ENCODE results near the gene SLC2A4RG.

The SLC2A4RG gene

GRCh38 chr20:63748934-63749270, 9.3 kb downstream of the SLC2A4RG start:
- DNase-seq (ENCODE audit: low read depth): no peak
- no peak overlapping the region for H3K4me3 ChIP-seq (ENCODE audit: low read length)
- TF ChIP-seq CTCF (conservative IDR thresholded peaks at IDR 0.05; ENCODE audit: low read length): no peak

GRCh38 chr20:63749597-63750508, 10.3 kb downstream of the SLC2A4RG start:
- TF ChIP-seq CTCF (conservative IDR thresholded peaks at IDR 0.05; ENCODE audit: low read length): no peak
- H3K4me3 ChIP-seq (ENCODE audit: low read length): no peak overlapping the region
- no peak for DNase-seq (ENCODE audit: low read depth)

- TF ChIP-seq CTCF (conservative IDR thresholded peaks at IDR 0.05; ENCODE audit: low read length): no peak
- no peak overlapping the region for H3K4me3 ChIP-seq (ENCODE audit: low read length)
- no peak for DNase-seq (ENCODE audit: low read depth)
Observed at GRCh38 chr20:63750807-63751470, 11.4 kb downstream of the SLC2A4RG start.

GRCh38 chr20:63751471-63752271, 12.1 kb downstream of the SLC2A4RG start:
- no peak for TF ChIP-seq CTCF (conservative IDR thresholded peaks at IDR 0.05; ENCODE audit: low read length)
- no peak overlapping the region for H3K4me3 ChIP-seq (ENCODE audit: low read length)
- no peak for DNase-seq (ENCODE audit: low read depth)

GRCh38 chr20:63752411-63753101, 13.0 kb downstream of the SLC2A4RG start:
- TF ChIP-seq CTCF (conservative IDR thresholded peaks at IDR 0.05; ENCODE audit: low read length): no peak
- H3K4me3 ChIP-seq (ENCODE audit: low read length): no peak overlapping the region
- no peak for DNase-seq (ENCODE audit: low read depth)

- DNase-seq (ENCODE audit: low read depth): no peak
- TF ChIP-seq CTCF (conservative IDR thresholded peaks at IDR 0.05; ENCODE audit: low read length): no peak
Observed at GRCh38 chr20:63753381-63753780, 13.8 kb downstream of the SLC2A4RG start.

More at GRCh38 chr20:63753381-63753780, 13.8 kb downstream of the SLC2A4RG start:
- no peak overlapping the region for H3K4me3 ChIP-seq (ENCODE audit: low read length)
